ENCODE measurements around the gene FAM43A.

Gene FAM43A

GRCh38 chr3:194682189-194682693 is 3.4 kb upstream of the FAM43A start:
- peak overlapping the region; percentile 36 for H3K9ac ChIP-seq (ENCODE audit: low read length)
- H3K27ac ChIP-seq (ENCODE audit: low read length, poor library complexity, severe bottlenecking): no peak overlapping the region
- no peak overlapping the region for H2AFZ ChIP-seq (ENCODE audit: low read depth, low read length)
- no peak overlapping the region for H2BK15ac ChIP-seq (ENCODE audit: low read depth, poor library complexity, severe bottlenecking)
- H4K8ac ChIP-seq (ENCODE audit: low read length): peak overlapping the region; percentile 52
- H2AK5ac ChIP-seq (ENCODE audit: low read length, severe bottlenecking): no peak overlapping the region
- H3K79me1 ChIP-seq (replicated peaks; ENCODE audit: low read length, poor library complexity, severe bottlenecking): no peaks in the 10 kb centered on the region
- H3K4me3 ChIP-seq (ENCODE audit: insufficient read depth in 1 of 2, low read depth in 1 of 2, low read length in 2 of 2): no peak overlapping the region
- no peak overlapping the region for H3K18ac ChIP-seq (ENCODE audit: low read depth in 1 of 2, low read length in 2 of 2)
- H3K4me1 ChIP-seq (ENCODE audit: control insufficient read depth, insufficient read depth, low read depth, low read length): peaks cover 22% of the 10 kb centered on the region
- H2BK12ac ChIP-seq (ENCODE audit: low read length in 2 of 2): peak overlapping the region; percentile 1 to 72
- no peak overlapping the region for H2BK5ac ChIP-seq (ENCODE audit: low read depth, low read length, poor library complexity, severe bottlenecking)
- H3K14ac ChIP-seq (ENCODE audit: low read length in 2 of 2): no peak overlapping the region
- no peak overlapping the region for H3K4me2 ChIP-seq (ENCODE audit: low read length, poor library complexity, severe bottlenecking)
- H3K36me3 ChIP-seq (ENCODE audit: control insufficient read depth in 1 of 2, insufficient read depth in 2 of 2, low read depth in 1 of 2, low read length in 2 of 2): peaks cover 0 to 5% of the 10 kb centered on the region in 2 experiments
- H3K9me3 ChIP-seq (ENCODE audit: control insufficient read depth, low read length): no peaks in the 10 kb centered on the region
- 37% methylated on average over 4 of the region's 4 CpGs for WGBS
- peak overlapping the region; percentile 14 for H4K91ac ChIP-seq (ENCODE audit: low read length)
- H2BK120ac ChIP-seq (ENCODE audit: low read depth, low read length): no peak overlapping the region
- H3K27me3 ChIP-seq (ENCODE audit: control insufficient read depth in 1 of 2, insufficient read depth in 1 of 2, low read length in 2 of 2): peaks cover 1 to 46% of the 10 kb centered on the region in 2 experiments
- H3K4ac ChIP-seq (ENCODE audit: low read depth in 1 of 2, low read length in 2 of 2): no peak overlapping the region
- no peak overlapping the region for H3K23ac ChIP-seq (ENCODE audit: low read length in 2 of 2)
- no peak for DNase-seq

GRCh38 chr3:194682694-194683310 is 2.9 kb upstream of the FAM43A start:
- peak; percentile 91 for DNase-seq
- Histone ChIP-seq H2AK5ac (ENCODE audit: low read length, severe bottlenecking) (peak overlapping the region; percentile 49), H3K79me1 (replicated peaks; ENCODE audit: low read length, poor library complexity, severe bottlenecking) (peaks cover 1% of the 10 kb centered on the region), H3K36me3 (ENCODE audit: control insufficient read depth in 1 of 2, insufficient read depth in 2 of 2, low read depth in 1 of 2, low read length in 2 of 2) (peaks cover 0 to 5% of the 10 kb centered on the region in 2 experiments), H3K27ac (ENCODE audit: low read length, poor library complexity, severe bottlenecking) (no peak overlapping the region), H3K4ac (ENCODE audit: low read depth in 1 of 2, low read length in 2 of 2) (no peak overlapping the region), H3K18ac (ENCODE audit: low read depth in 1 of 2, low read length in 2 of 2) (peak overlapping the region; percentile 58 to 80), H3K23ac (ENCODE audit: low read length in 2 of 2) (peak overlapping the region in 1 of 2 experiments; percentile 54), H3K9ac (ENCODE audit: low read length) (peak overlapping the region; percentile 36), H3K14ac (ENCODE audit: low read length in 2 of 2) (peak overlapping the region in 1 of 2 experiments; percentile 93), H3K9me3 (ENCODE audit: control insufficient read depth, low read length) (no peaks in the 10 kb centered on the region), H2BK12ac (ENCODE audit: low read length in 2 of 2) (peak overlapping the region; percentile 28 to 94), H4K8ac (ENCODE audit: low read length) (peak overlapping the region; percentile 59), H2BK120ac (ENCODE audit: low read depth, low read length) (no peak overlapping the region), H4K91ac (ENCODE audit: low read length) (peak overlapping the region; percentile 87), H3K27me3 (ENCODE audit: control insufficient read depth in 1 of 2, insufficient read depth in 1 of 2, low read length in 2 of 2) (peaks cover 0 to 44% of the 10 kb centered on the region in 2 experiments), H3K4me2 (ENCODE audit: low read length, poor library complexity, severe bottlenecking) (no peak overlapping the region), H3K4me3 (ENCODE audit: insufficient read depth in 1 of 2, low read depth in 1 of 2, low read length in 2 of 2) (no peak overlapping the region), H2BK15ac (ENCODE audit: low read depth, poor library complexity, severe bottlenecking) (peak overlapping the region; percentile 82), H2BK5ac (ENCODE audit: low read depth, low read length, poor library complexity, severe bottlenecking) (no peak overlapping the region), H3K4me1 (ENCODE audit: control insufficient read depth, insufficient read depth, low read depth, low read length) (peaks cover 28% of the 10 kb centered on the region), H2AFZ (ENCODE audit: low read depth, low read length) (peak overlapping the region; percentile 46)
- 44% methylated on average over 14 of the region's 14 CpGs for WGBS

- H2BK12ac ChIP-seq (ENCODE audit: low read length in 2 of 2): peak overlapping the region in 1 of 2 experiments; percentile 94
- H4K91ac ChIP-seq (ENCODE audit: low read length): no peak overlapping the region
- H2AFZ ChIP-seq (ENCODE audit: low read depth, low read length): no peak overlapping the region
- H3K14ac ChIP-seq (ENCODE audit: low read length in 2 of 2): no peak overlapping the region
- no peak overlapping the region for H2BK120ac ChIP-seq (ENCODE audit: low read depth, low read length)
- H4K8ac ChIP-seq (ENCODE audit: low read length): no peak overlapping the region
- H3K27ac ChIP-seq (ENCODE audit: low read length, poor library complexity, severe bottlenecking): no peak overlapping the region
- no peak overlapping the region for H3K4me2 ChIP-seq (ENCODE audit: low read length, poor library complexity, severe bottlenecking)
- H3K4ac ChIP-seq (ENCODE audit: low read depth in 1 of 2, low read length in 2 of 2): no peak overlapping the region
- DNase-seq: no peak
- H2AK5ac ChIP-seq (ENCODE audit: low read length, severe bottlenecking): no peak overlapping the region
- peaks cover 33% of the 10 kb centered on the region for H3K4me1 ChIP-seq (ENCODE audit: control insufficient read depth, insufficient read depth, low read depth, low read length)
- 100% methylated on average over 1 of the region's 2 CpGs for WGBS
- no peak overlapping the region for H3K23ac ChIP-seq (ENCODE audit: low read length in 2 of 2)
- peaks cover 0 to 43% of the 10 kb centered on the region in 2 experiments for H3K27me3 ChIP-seq (ENCODE audit: control insufficient read depth in 1 of 2, insufficient read depth in 1 of 2, low read length in 2 of 2)
- H2BK15ac ChIP-seq (ENCODE audit: low read depth, poor library complexity, severe bottlenecking): no peak overlapping the region
- no peak overlapping the region for H3K4me3 ChIP-seq (ENCODE audit: insufficient read depth in 1 of 2, low read depth in 1 of 2, low read length in 2 of 2)
- H3K9me3 ChIP-seq (ENCODE audit: control insufficient read depth, low read length): no peaks in the 10 kb centered on the region
- peaks cover 1% of the 10 kb centered on the region for H3K79me1 ChIP-seq (replicated peaks; ENCODE audit: low read length, poor library complexity, severe bottlenecking)
- peak overlapping the region in 1 of 2 experiments; percentile 80 for H3K18ac ChIP-seq (ENCODE audit: low read depth in 1 of 2, low read length in 2 of 2)
- H3K9ac ChIP-seq (ENCODE audit: low read length): no peak overlapping the region
- H2BK5ac ChIP-seq (ENCODE audit: low read depth, low read length, poor library complexity, severe bottlenecking): no peak overlapping the region
- H3K36me3 ChIP-seq (ENCODE audit: control insufficient read depth in 1 of 2, insufficient read depth in 2 of 2, low read depth in 1 of 2, low read length in 2 of 2): peaks cover 2 to 5% of the 10 kb centered on the region in 2 experiments
Observed at GRCh38 chr3:194683380-194683779, 2.3 kb upstream of the FAM43A start.

GRCh38 chr3:194685065-194685717 is 492 bp upstream of the FAM43A start:
- Histone ChIP-seq H2AK5ac (ENCODE audit: low read length, severe bottlenecking) (no peak overlapping the region), H2BK120ac (ENCODE audit: low read depth, low read length) (no peak overlapping the region), H3K4ac (ENCODE audit: low read depth in 1 of 2, low read length in 2 of 2) (no peak overlapping the region), H2BK15ac (ENCODE audit: low read depth, poor library complexity, severe bottlenecking) (no peak overlapping the region), H2BK5ac (ENCODE audit: low read depth, low read length, poor library complexity, severe bottlenecking) (no peak overlapping the region), H2AFZ (ENCODE audit: low read depth, low read length) (no peak overlapping the region), H3K9me3 (ENCODE audit: control insufficient read depth, low read length) (no peaks in the 10 kb centered on the region), H3K14ac (ENCODE audit: low read length in 2 of 2) (no peak overlapping the region), H3K18ac (ENCODE audit: low read depth in 1 of 2, low read length in 2 of 2) (no peak overlapping the region), H3K4me1 (ENCODE audit: control insufficient read depth, insufficient read depth, low read depth, low read length) (peaks cover 39% of the 10 kb centered on the region), H4K91ac (ENCODE audit: low read length) (no peak overlapping the region), H3K36me3 (ENCODE audit: control insufficient read depth in 1 of 2, insufficient read depth in 2 of 2, low read depth in 1 of 2, low read length in 2 of 2) (peaks cover 5 to 10% of the 10 kb centered on the region in 2 experiments), H3K23ac (ENCODE audit: low read length in 2 of 2) (no peak overlapping the region), H3K27ac (ENCODE audit: low read length, poor library complexity, severe bottlenecking) (no peak overlapping the region), H2BK12ac (ENCODE audit: low read length in 2 of 2) (peak overlapping the region in 1 of 2 experiments; percentile 43), H3K27me3 (ENCODE audit: control insufficient read depth in 1 of 2, insufficient read depth in 1 of 2, low read length in 2 of 2) (peaks cover 0 to 34% of the 10 kb centered on the region in 2 experiments), H3K9ac (ENCODE audit: low read length) (peak overlapping the region; percentile 91), H3K4me2 (ENCODE audit: low read length, poor library complexity, severe bottlenecking) (peak overlapping the region; percentile 95), H3K4me3 (ENCODE audit: insufficient read depth in 1 of 2, low read depth in 1 of 2, low read length in 2 of 2) (peak overlapping the region in 1 of 2 experiments; percentile 91), H3K79me1 (replicated peaks; ENCODE audit: low read length, poor library complexity, severe bottlenecking) (peaks cover 1% of the 10 kb centered on the region), H4K8ac (ENCODE audit: low read length) (no peak overlapping the region)
- WGBS: 79% methylated on average over 9 of the region's 13 CpGs
- no peak for DNase-seq
